HT-29 (cell line): ENCODE measurements around the gene ADRA2A. TPM values are rescaled to one million over a fixed set of nuclear protein-coding genes. Genes with fewer than 3 reads are reported as not detected.
A peak's percentile ranks its signal among the peaks of the same experiment; 100 is the strongest.

Source experiments
- DNase-seq: peaks from one replicate; pipeline ENCODE4 v3.0.0-alpha.2; 2015; ENCODE audit warnings: low spot score
- total RNA-seq: library from RNA; depleted of rRNA; stranded (reverse); fragments of >200 nt; shearing (Covaris generic); gene quantifications from 2 replicates; pipeline ENCODE4 v1.2.3, GENCODE V29; 2014; rRNA removed

ADRA2A gene
- total RNA-seq, result 16.3 and 20.5 TPM in 2 replicates

- DNase-seq, result peak; percentile 81
Measured at GRCh38 chr10:111076682-111077478, at the start of gene ADRA2A. ADRA2A (plus strand) TSS chr10:111077029; CDS start chr10:111077997, 968 bp downstream.

GRCh38 chr10:111030042-111030750 is 46.6 kb upstream of the ADRA2A start:
- DNase-seq, result no peak

GRCh38 chr10:111034598-111035310 is 42.1 kb upstream of the ADRA2A start:
- DNase-seq, result no peak

GRCh38 chr10:111035542-111035941 is 41.3 kb upstream of the ADRA2A start:
- no peak for DNase-seq

GRCh38 chr10:111037858-111038257 is 39.0 kb upstream of the ADRA2A start:
- DNase-seq, result no peak

- DNase-seq, result no peak
Measured at GRCh38 chr10:111039522-111039921, 37.3 kb upstream of the ADRA2A start.

GRCh38 chr10:111057006-111057405 is 19.8 kb upstream of the ADRA2A start:
- no peak for DNase-seq

GRCh38 chr10:111063471-111063870 is 13.4 kb upstream of the ADRA2A start:
- DNase-seq, result no peak

- DNase-seq, result no peak
Measured at GRCh38 chr10:111072232-111072631, 4.6 kb upstream of the ADRA2A start.

GRCh38 chr10:111075577-111076185 is 1.1 kb upstream of the ADRA2A start:
- no peak for DNase-seq

GRCh38 chr10:111076191-111076681 is 593 bp upstream of the ADRA2A start:
- peak; percentile 74 for DNase-seq

- DNase-seq, result no peak
Measured at GRCh38 chr10:111077479-111077784, 603 bp downstream of the ADRA2A start.

- DNase-seq, result no peak
Measured at GRCh38 chr10:111077785-111078504, 1.1 kb downstream of the ADRA2A start.

GRCh38 chr10:111078505-111079185 is 1.8 kb downstream of the ADRA2A start:
- DNase-seq, result no peak

GRCh38 chr10:111079241-111079760 is 2.5 kb downstream of the ADRA2A start:
- no peak for DNase-seq

- DNase-seq, result no peak
Measured at GRCh38 chr10:111079781-111080180, 3.0 kb downstream of the ADRA2A start.

- no peak for DNase-seq
Measured at GRCh38 chr10:111080224-111080623, 3.4 kb downstream of the ADRA2A start.

GRCh38 chr10:111081595-111081994 is 4.8 kb downstream of the ADRA2A start:
- DNase-seq, result no peak

GRCh38 chr10:111082102-111082975 is 5.5 kb downstream of the ADRA2A start:
- no peak for DNase-seq
